Kidney (tissue), 14 donors: ENCODE measurements around the gene RALGPS1. TPM values are rescaled to one million over a fixed set of nuclear protein-coding genes. Genes with fewer than 3 reads are reported as not detected.

Experiments
- DNase-seq, 5 donors: peaks; one replicate each; pipeline ENCODE4 v3.0.0-alpha.2; 2013 to 2020
- FAIRE-seq: peaks from 2 replicates; lab custom pipeline; 2012; peaks lifted over from hg19 to GRCh38; lab: Jason Lieb, UNC
- H3K27ac ChIP-seq, 2 donors: one replicate each; pipeline ENCODE4 v1.7.0; 2013; ENCODE audit warnings: low read depth in 2 of 2, low read length in 2 of 2, inconsistent platforms in 1 of 2
- H3K27me3 ChIP-seq: one replicate; pipeline ENCODE4 v1.7.1; 2013; ENCODE audit warnings: low read length, inconsistent platforms; ENCODE audit not compliant: control insufficient read depth, insufficient read depth
- H3K36me3 ChIP-seq, 3 donors: one replicate each; pipeline versions ENCODE4 v1.7.0 to v1.7.1; 2013; ENCODE audit warnings: low read length in 3 of 3, control low read depth in 1 of 3, inconsistent platforms in 1 of 3; ENCODE audit not compliant: insufficient read depth in 3 of 3, control insufficient read depth in 2 of 3
- H3K4me1 ChIP-seq, 3 donors: one replicate each; pipeline versions ENCODE4 v1.7.0 to v1.7.1; 2013; ENCODE audit warnings: low read length in 3 of 3, inconsistent platforms in 1 of 3, low read depth in 1 of 3; ENCODE audit not compliant: control insufficient read depth in 2 of 3, insufficient read depth in 2 of 3
- H3K4me3 ChIP-seq, 3 donors: one replicate each; pipeline versions ENCODE4 v1.7.0 to v1.8.1; 2013; ENCODE audit warnings: low read length in 3 of 3, control low read depth in 1 of 3, inconsistent platforms in 1 of 3
- H3K9ac ChIP-seq, 3 donors: one replicate each; pipeline versions ENCODE4 v1.7.0 to v1.7.1; 2013; ENCODE audit warnings: low read length in 3 of 3, control low read depth in 1 of 3, inconsistent platforms in 1 of 3
- H3K9me3 ChIP-seq, 3 donors: one replicate each; pipeline versions ENCODE4 v1.7.0 to v1.7.1; 2013; ENCODE audit warnings: low read length in 3 of 3, control low read depth in 1 of 3, inconsistent platforms in 1 of 3; ENCODE audit not compliant: control insufficient read depth in 2 of 3, insufficient read depth in 1 of 3
- intact Hi-C: fragments of 100-400 bp; cut with DNase I; formaldehyde crosslinking; loops from one replicate; pipeline ENCODE4 v1.11.1; 2022
- polyA plus RNA-seq: library from polyadenylated mRNA; stranded (reverse); fragments of 350-450 nt; fragmentation: Illumina TruSeq; extraction: RNeasy Lipid Tissue Mini Kit (QIAGEN cat#74804); gene quantifications from one replicate; pipeline ENCODE4 v1.2.3, GENCODE V29; 2014; ENCODE audit warnings: low read depth, low replicate concordance; ENCODE audit not compliant: insufficient read depth
- total RNA-seq: library from RNA; stranded (reverse); fragmentation: NEBNext Ultra II Directional; extraction: Animal tissue kit (Norgen Biotek cat#: 25700); gene quantifications from one replicate; pipeline ENCODE4 v1.2.1, GENCODE V29; 2021
- TF ChIP-seq, protein P1 (sequence below): IDR thresholded peaks from 3 replicates; pipeline ENCODE4 v1.5.1; 2012; ENCODE audit warnings: mild to moderate bottlenecking, moderate library complexity, borderline replicate concordance; ENCODE audit not compliant: insufficient read depth; ENCODE audit errors: extremely low read depth
- donor health status: control.
- donor health status: control.
- donor health status: control.
- donor health status: control.
- donor health status: control.
- donor health status: DM: yes; HTN: yes; CAD: no.
- donor health status: Normal renal cell carcinoma (clear cell type).

The RALGPS1 gene
- total and polyA plus RNA-seq, 2 donors from 2014 or later = 9.4 to 25.2 TPM

DNA sequence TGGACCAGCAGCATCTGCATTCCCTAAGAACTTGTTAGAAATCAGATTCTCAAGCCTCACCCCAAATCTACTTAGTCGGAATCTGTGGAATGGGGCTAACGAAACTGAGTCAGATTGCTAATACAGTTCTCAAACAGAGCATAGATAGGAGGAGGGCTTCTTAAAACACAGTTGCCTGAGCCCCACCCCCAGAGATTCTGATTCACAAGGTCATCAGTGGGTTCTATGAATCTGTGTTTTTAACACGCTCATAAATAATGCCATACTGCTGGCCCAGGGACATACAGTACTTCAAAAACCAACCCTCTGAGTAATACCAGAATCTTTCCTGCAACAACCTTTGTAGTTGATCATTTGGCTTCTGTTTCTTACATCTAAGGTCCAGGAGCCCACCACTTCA, 317.1 kb downstream of the RALGPS1 start:
- DNase-seq = no peak
- TF ChIP-seq, protein P1, sequence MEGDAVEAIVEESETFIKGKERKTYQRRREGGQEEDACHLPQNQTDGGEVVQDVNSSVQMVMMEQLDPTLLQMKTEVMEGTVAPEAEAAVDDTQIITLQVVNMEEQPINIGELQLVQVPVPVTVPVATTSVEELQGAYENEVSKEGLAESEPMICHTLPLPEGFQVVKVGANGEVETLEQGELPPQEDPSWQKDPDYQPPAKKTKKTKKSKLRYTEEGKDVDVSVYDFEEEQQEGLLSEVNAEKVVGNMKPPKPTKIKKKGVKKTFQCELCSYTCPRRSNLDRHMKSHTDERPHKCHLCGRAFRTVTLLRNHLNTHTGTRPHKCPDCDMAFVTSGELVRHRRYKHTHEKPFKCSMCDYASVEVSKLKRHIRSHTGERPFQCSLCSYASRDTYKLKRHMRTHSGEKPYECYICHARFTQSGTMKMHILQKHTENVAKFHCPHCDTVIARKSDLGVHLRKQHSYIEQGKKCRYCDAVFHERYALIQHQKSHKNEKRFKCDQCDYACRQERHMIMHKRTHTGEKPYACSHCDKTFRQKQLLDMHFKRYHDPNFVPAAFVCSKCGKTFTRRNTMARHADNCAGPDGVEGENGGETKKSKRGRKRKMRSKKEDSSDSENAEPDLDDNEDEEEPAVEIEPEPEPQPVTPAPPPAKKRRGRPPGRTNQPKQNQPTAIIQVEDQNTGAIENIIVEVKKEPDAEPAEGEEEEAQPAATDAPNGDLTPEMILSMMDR = no peak
- no peak overlapping the region for H3K27ac ChIP-seq
- no peaks in the 10 kb centered on the region for H3K27me3 ChIP-seq
- intact Hi-C loops = no loop called here
- no peaks in the 10 kb centered on the region for H3K36me3 ChIP-seq
- FAIRE-seq = no peak
- H3K9me3 ChIP-seq = no peaks in the 10 kb centered on the region
- H3K4me3 ChIP-seq = no peak overlapping the region
- H3K4me1 ChIP-seq = no peaks in the 10 kb centered on the region
- no peak overlapping the region for H3K9ac ChIP-seq

DNA sequence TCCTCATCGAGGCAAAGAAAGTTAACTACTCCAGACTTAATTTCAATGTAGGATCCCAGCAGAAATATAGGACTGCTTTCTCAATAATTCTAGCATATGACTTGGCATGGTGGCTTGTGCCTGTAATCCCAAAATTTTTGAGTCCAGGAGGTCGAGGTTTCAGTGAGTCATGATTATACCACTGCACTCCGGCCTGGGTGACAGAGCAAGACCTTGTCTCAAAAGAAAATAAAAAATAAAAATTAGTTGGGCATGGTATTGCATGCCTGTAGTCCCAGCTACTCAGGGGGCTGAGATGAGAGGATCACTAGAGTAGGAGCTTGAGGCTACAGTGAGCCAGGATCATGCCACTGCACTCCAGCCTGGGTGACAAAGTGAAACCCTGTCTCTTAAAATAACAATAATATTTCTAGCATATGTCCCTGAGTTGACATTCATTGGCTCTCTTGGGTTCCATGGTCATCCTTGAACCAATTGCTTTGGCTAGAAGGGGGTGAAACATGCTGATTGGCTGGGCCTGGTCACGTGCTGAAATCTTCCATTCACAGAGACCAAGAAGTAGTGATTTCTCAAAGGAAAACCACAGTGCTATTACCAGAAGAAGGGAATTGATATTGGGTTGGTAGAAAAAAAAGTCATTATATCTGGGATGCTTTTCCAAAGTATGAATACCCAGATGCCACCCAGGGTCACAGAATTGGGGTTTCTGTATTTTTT, 318.4 kb downstream of the RALGPS1 start:
- DNase-seq (no peak), FAIRE-seq (no peak)
- Histone ChIP-seq H3K9me3 (no peaks in the 10 kb centered on the region), H3K9ac (no peak overlapping the region), H3K36me3 (no peaks in the 10 kb centered on the region), H3K4me1 (no peaks in the 10 kb centered on the region), H3K4me3 (no peak overlapping the region), H3K27me3 (no peaks in the 10 kb centered on the region), H3K27ac (no peak overlapping the region)
- intact Hi-C loops = no loop called here
- TF ChIP-seq, protein P1 = no peak

DNA sequence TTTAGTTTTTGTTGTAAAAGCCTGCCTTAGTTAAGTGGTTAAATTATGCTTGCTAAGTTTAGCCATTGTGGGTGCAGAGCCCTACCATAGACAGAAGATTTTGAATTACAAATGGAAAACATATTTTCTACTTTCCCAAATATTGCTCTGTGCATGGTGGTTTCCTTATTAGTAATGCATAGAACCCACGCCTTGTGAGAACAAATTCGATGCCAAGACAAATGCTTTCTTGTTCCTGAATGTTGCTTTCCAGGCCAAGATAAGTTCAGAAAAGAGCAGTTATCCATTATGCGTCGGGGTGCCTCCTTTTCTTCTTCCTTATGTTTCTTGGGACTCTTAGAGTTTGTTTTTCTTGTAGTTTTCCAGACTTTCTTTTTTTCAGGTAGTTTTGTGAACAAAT, 319.0 kb downstream of the RALGPS1 start:
- FAIRE-seq (no peak), DNase-seq (no peak)
- H3K4me3 ChIP-seq = no peak overlapping the region
- intact Hi-C loops = no loop called here
- no peaks in the 10 kb centered on the region for H3K9me3 ChIP-seq
- no peak overlapping the region for H3K27ac ChIP-seq
- TF ChIP-seq, protein P1 = no peak
- H3K36me3 ChIP-seq = no peaks in the 10 kb centered on the region
- H3K27me3 ChIP-seq = no peaks in the 10 kb centered on the region
- H3K4me1 ChIP-seq = no peaks in the 10 kb centered on the region
- H3K9ac ChIP-seq = no peak overlapping the region
